H9 (cell line): ENCODE measurements around the gene GRIK1. TPM values are rescaled to one million over a fixed set of nuclear protein-coding genes. Genes with fewer than 3 reads are reported as not detected.

Experiments used
- DNase-seq: peaks from one replicate; pipeline ENCODE4 v3.0.0-alpha.2; 2017
- H2AFZ ChIP-seq: one replicate; pipeline ENCODE4 v1.6.1; 2013; ENCODE audit warnings: mild to moderate bottlenecking, low read length, control low read depth, moderate library complexity
- H2AK5ac ChIP-seq: 2 replicates; pipeline ENCODE4 v1.6.1; 2013; ENCODE audit warnings: low read length, control low read depth, mixed read lengths; ENCODE audit not compliant: insufficient read length
- H2BK120ac ChIP-seq: one replicate; pipeline ENCODE4 v1.6.1; 2013; ENCODE audit warnings: low read depth, mild to moderate bottlenecking, low read length, control low read depth, inconsistent platforms; ENCODE audit not compliant: poor library complexity, severe bottlenecking
- H2BK12ac ChIP-seq: 2 replicates; pipeline ENCODE4 v1.6.1; 2013; ENCODE audit warnings: low read length, control low read depth, mixed read lengths, low read depth; ENCODE audit not compliant: insufficient read length
- H2BK15ac ChIP-seq: 2 replicates; pipeline ENCODE4 v1.6.1; 2013; ENCODE audit warnings: low read depth, low read length, control low read depth
- H2BK20ac ChIP-seq: one replicate; pipeline ENCODE4 v1.6.1; 2013; ENCODE audit warnings: low read depth, mild to moderate bottlenecking, low read length, control low read depth, inconsistent platforms; ENCODE audit not compliant: poor library complexity, severe bottlenecking
- H2BK5ac ChIP-seq: 2 replicates; pipeline ENCODE4 v1.6.1; 2013; ENCODE audit warnings: low read length, control low read depth, mixed read lengths; ENCODE audit not compliant: insufficient read length
- H3K14ac ChIP-seq: 2 replicates; pipeline ENCODE4 v1.6.1; 2013; ENCODE audit warnings: low read length, control low read depth; ENCODE audit not compliant: insufficient read depth
- H3K18ac ChIP-seq: 2 replicates; pipeline ENCODE4 v1.6.1; 2013; ENCODE audit warnings: low read depth, mild to moderate bottlenecking, mixed read lengths, low read length, control low read depth; ENCODE audit not compliant: insufficient read length
- H3K23ac ChIP-seq: 2 replicates; pipeline ENCODE4 v1.6.1; 2013; ENCODE audit warnings: low read length, control low read depth, mixed read lengths, low read depth; ENCODE audit not compliant: insufficient read length
- H3K23me2 ChIP-seq: 2 replicates; pipeline ENCODE4 v1.6.1; 2013; ENCODE audit warnings: low read depth, mild to moderate bottlenecking, mixed read lengths, low read length, control low read depth; ENCODE audit not compliant: insufficient read length, poor library complexity, severe bottlenecking
- H3K27ac ChIP-seq: 2 replicates; pipeline ENCODE4 v1.5.1; 2013; ENCODE audit warnings: low read length, control low read depth, mixed read lengths, low read depth; ENCODE audit not compliant: insufficient read length
- H3K27me3 ChIP-seq: 2 replicates; pipeline ENCODE4 v1.6.1; 2013; ENCODE audit warnings: low read length, control low read depth, inconsistent platforms; ENCODE audit not compliant: insufficient read depth
- H3K4ac ChIP-seq: 2 replicates; pipeline ENCODE4 v1.6.1; 2013; ENCODE audit warnings: low read depth, mild to moderate bottlenecking, control low read depth, inconsistent platforms, low read length, moderate library complexity
- H3K4me1 ChIP-seq: 2 replicates; pipeline ENCODE4 v1.6.1; 2013; ENCODE audit warnings: low read length, control low read depth, inconsistent platforms; ENCODE audit not compliant: insufficient read depth
- H3K4me2 ChIP-seq: 2 replicates; pipeline ENCODE4 v1.6.1; 2013; ENCODE audit warnings: low read length, control low read depth, mixed read lengths; ENCODE audit not compliant: insufficient read length, insufficient read depth
- H3K56ac ChIP-seq: 2 replicates; pipeline ENCODE4 v1.6.1; 2013; ENCODE audit warnings: low read depth, mild to moderate bottlenecking, mixed read lengths, low read length, control low read depth; ENCODE audit not compliant: insufficient read length
- H3K79me1 ChIP-seq: 2 replicates; pipeline ENCODE4 v1.6.1; 2013; ENCODE audit warnings: low read depth, mild to moderate bottlenecking, moderate library complexity, low read length, control low read depth, inconsistent platforms; ENCODE audit not compliant: insufficient read depth, poor library complexity, severe bottlenecking
- H3K79me2 ChIP-seq: 2 replicates; pipeline ENCODE4 v1.6.1; 2013; ENCODE audit warnings: low read length, control low read depth, inconsistent platforms; ENCODE audit not compliant: insufficient read depth
- H3K9ac ChIP-seq: 2 replicates; pipeline ENCODE4 v1.6.1; 2013; ENCODE audit warnings: low read length, control low read depth, mixed read lengths; ENCODE audit not compliant: insufficient read length; ENCODE audit errors: extremely low read depth
- H3K9me3 ChIP-seq: one replicate; pipeline ENCODE4 v1.6.1; 2013; ENCODE audit warnings: low read depth, low read length, inconsistent platforms; ENCODE audit not compliant: control insufficient read depth
- H3T11ph ChIP-seq: one replicate; pipeline ENCODE4 v1.6.1; 2013; ENCODE audit warnings: mild to moderate bottlenecking, low read length, control low read depth, inconsistent platforms
- H4K20me1 ChIP-seq: one replicate; pipeline ENCODE4 v1.6.1; 2013; ENCODE audit not compliant: control insufficient read depth, insufficient read length, insufficient read depth
- H4K5ac ChIP-seq: 2 replicates; pipeline ENCODE4 v1.6.1; 2013; ENCODE audit warnings: low read depth, mild to moderate bottlenecking, mixed read lengths, low read length, control low read depth; ENCODE audit not compliant: insufficient read length
- H4K8ac ChIP-seq: replicated peaks from 2 replicates; pipeline ENCODE4 v1.6.1; 2013; ENCODE audit warnings: low read length, control low read depth, mixed read lengths, low read depth; ENCODE audit not compliant: insufficient read length
- H4K91ac ChIP-seq: 2 replicates; pipeline ENCODE4 v1.6.1; 2013; ENCODE audit warnings: low read depth, mild to moderate bottlenecking, moderate library complexity, mixed read lengths, low read length, control low read depth; ENCODE audit not compliant: insufficient read length
- H3K27ac Mint-ChIP-seq, 3 experiments: 2 replicates in 2 of 3; 3 replicates in 1 of 3; pipeline ENCODE4 v1.8.0; 2020 to 2021; ENCODE audit warnings: mixed read lengths in 3 of 3, mild to moderate bottlenecking in 1 of 3, moderate library complexity in 1 of 3
- H3K27me3 Mint-ChIP-seq: 2 replicates; pipeline ENCODE4 v1.8.0; 2021; ENCODE audit warnings: low read depth, mild to moderate bottlenecking, moderate library complexity, mixed read lengths
- H3K36me3 Mint-ChIP-seq, 3 experiments: 2 replicates in 2 of 3; 3 replicates in 1 of 3; pipeline ENCODE4 v1.8.0; 2020 to 2021; ENCODE audit warnings: low read depth in 3 of 3, mixed read lengths in 3 of 3; ENCODE audit not compliant: insufficient read depth in 1 of 3
- H3K4me1 Mint-ChIP-seq, 2 experiments: 2 replicates each; pipeline ENCODE4 v1.8.0; 2020; ENCODE audit warnings: mixed read lengths in 2 of 2
- H3K4me3 Mint-ChIP-seq, 2 experiments: 2 replicates in 1 of 2; 3 replicates in 1 of 2; pipeline ENCODE4 v1.8.0; 2020 to 2021; ENCODE audit warnings: mild to moderate bottlenecking in 2 of 2, mixed read lengths in 2 of 2, moderate library complexity in 1 of 2
- H3K9me3 Mint-ChIP-seq, 2 experiments: 2 replicates in 1 of 2; 3 replicates in 1 of 2; pipeline ENCODE4 v1.8.0; 2020; ENCODE audit warnings: mild to moderate bottlenecking in 2 of 2, mixed read lengths in 2 of 2, moderate library complexity in 1 of 2
- WGBS: extraction: QIAGEN DNeasy Blood & Tissue Kit; methylation state at CpG from one replicate; pipeline ENCODE4 v1.1.7; 2013; ENCODE audit warnings: missing lambda C conversion rate, low lambda C conversion rate, mixed read lengths; ENCODE audit not compliant: insufficient read length; ENCODE audit errors: extremely low coverage; 5-methylcytosine and 5-hydroxymethylcytosine counted together
- total RNA-seq: library from RNA; stranded (reverse); gene quantifications from 2 replicates; pipeline ENCODE4 v1.2.1, GENCODE V29; 2021
- TF ChIP-seq, protein P1 (sequence below): fragments of 200-600 bp; sonication (generic); conservative IDR thresholded peaks from 3 replicates; pipeline ENCODE4 v1.8.0; 2021; ENCODE audit warnings: antibody characterized with exemption, mild to moderate bottlenecking

The GRIK1 gene
- total RNA-seq, 1 experiment from 2014 or later: not detected

DNA sequence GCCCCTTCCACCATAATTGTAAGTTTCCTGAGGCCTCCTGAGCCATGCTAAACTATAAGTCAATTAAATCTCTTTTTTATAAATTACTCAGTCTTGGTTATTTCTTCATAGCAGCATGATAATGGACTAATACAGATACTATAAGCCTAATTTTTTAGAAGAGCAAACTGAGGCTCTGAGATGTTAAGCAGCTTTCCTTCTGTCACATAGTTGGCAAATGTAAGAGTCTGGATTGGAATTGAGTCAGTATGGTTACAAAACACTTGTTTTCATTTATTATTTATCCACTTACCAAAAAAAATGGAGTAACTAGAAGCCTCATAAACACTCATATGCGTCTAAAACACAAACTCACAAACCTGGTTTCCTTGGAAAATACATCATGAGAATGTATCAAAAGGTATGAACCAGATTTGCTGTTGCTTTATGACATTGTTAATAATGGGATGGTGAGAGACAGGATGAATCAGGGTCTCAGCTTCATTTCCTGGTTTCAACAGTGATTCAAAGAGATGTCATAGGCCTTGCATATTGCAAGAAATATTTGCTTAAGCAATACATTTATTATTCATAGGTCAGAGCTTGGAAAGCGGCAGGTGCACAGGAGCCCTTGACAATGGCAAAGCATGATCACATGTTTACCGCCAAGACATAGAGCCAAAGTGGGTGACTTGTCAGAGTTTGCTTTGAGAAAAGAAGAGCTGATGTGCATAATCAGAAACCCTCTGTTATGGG lies 221.5 kb downstream of the GRIK1 start:
- H4K20me1 ChIP-seq: no peaks in the 10 kb centered on the region
- no peak overlapping the region for H3T11ph ChIP-seq
- no peak overlapping the region for H2AFZ ChIP-seq
- H3K9ac ChIP-seq: no peak overlapping the region
- no peak overlapping the region for H2BK20ac ChIP-seq
- H3K27me3 ChIP-seq: no peaks in the 10 kb centered on the region
- Mint-ChIP-seq H3K27me3 (no peaks in the 10 kb centered on the region), H3K4me1 (peaks cover 21% of the 10 kb centered on the region in 2 experiments), H3K36me3 (peaks cover 6 to 14% (median 11%) of the 10 kb centered on the region in 3 experiments), H3K27ac (no peak overlapping the region), H3K9me3 (peaks cover 11 to 20% of the 10 kb centered on the region in 2 experiments), H3K4me3 (no peak overlapping the region)
- H3K23me2 ChIP-seq: no peaks in the 10 kb centered on the region
- no peak overlapping the region for H3K14ac ChIP-seq
- H3K56ac ChIP-seq: no peak overlapping the region
- H4K8ac ChIP-seq: no peak overlapping the region
- peaks cover 8% of the 10 kb centered on the region for H3K9me3 ChIP-seq
- no peak overlapping the region for H3K4ac ChIP-seq
- DNase-seq: no peak
- no peaks in the 10 kb centered on the region for H3K4me1 ChIP-seq
- no peak overlapping the region for H2BK12ac ChIP-seq
- no peak overlapping the region for H3K18ac ChIP-seq
- H3K4me2 ChIP-seq: no peak overlapping the region
- H3K27ac ChIP-seq: no peak overlapping the region
- no peak overlapping the region for H3K23ac ChIP-seq
- no peak overlapping the region for H2AK5ac ChIP-seq
- TF ChIP-seq, protein P1, sequence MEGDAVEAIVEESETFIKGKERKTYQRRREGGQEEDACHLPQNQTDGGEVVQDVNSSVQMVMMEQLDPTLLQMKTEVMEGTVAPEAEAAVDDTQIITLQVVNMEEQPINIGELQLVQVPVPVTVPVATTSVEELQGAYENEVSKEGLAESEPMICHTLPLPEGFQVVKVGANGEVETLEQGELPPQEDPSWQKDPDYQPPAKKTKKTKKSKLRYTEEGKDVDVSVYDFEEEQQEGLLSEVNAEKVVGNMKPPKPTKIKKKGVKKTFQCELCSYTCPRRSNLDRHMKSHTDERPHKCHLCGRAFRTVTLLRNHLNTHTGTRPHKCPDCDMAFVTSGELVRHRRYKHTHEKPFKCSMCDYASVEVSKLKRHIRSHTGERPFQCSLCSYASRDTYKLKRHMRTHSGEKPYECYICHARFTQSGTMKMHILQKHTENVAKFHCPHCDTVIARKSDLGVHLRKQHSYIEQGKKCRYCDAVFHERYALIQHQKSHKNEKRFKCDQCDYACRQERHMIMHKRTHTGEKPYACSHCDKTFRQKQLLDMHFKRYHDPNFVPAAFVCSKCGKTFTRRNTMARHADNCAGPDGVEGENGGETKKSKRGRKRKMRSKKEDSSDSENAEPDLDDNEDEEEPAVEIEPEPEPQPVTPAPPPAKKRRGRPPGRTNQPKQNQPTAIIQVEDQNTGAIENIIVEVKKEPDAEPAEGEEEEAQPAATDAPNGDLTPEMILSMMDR: no peak
- H2BK5ac ChIP-seq: no peak overlapping the region
- no peaks in the 10 kb centered on the region for H3K79me2 ChIP-seq
- H2BK15ac ChIP-seq: no peak overlapping the region
- H4K91ac ChIP-seq: no peak overlapping the region
- WGBS: no CpG with 5 or more reads among the region's 3 CpGs
- no peak overlapping the region for H4K5ac ChIP-seq
- H3K79me1 ChIP-seq: no peaks in the 10 kb centered on the region
- no peak overlapping the region for H2BK120ac ChIP-seq
